NOMO-1 (cell line): ENCODE measurements around the gene PEX10.
"Not testable (repeated sequence)": the region's sequence is repeated elsewhere in the genome, so short reads cannot be mapped to it uniquely, and the experiment has no call there.

ENCODE experiments used
- DNase-seq, 2 experiments: peaks; one replicate each; lab custom pipeline; 2025; ENCODE audit not compliant: unreplicated experiment in 2 of 2; lab: John Stamatoyannopoulos, UW

PEX10 gene

DNA sequence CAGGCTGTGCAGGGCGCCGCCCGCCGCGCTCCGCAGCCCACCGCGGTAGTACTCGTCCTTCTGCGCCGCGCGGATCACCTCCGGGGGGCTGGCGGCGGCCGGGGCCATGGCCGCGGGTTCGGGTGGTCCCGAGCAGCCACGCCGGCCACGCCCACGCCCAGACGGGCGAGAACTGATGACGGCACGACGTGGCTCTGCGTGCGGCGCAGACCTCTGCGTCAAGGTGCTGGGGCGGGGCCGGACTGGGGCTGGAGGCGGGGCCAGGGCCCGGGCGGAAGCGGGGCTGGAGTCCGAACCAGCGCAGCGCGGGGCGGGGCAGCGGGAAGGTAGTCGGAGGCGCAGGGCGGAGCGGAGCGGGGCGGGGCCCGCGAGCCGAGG lies at the start of gene PEX10:
Gene PEX10 (minus strand): TSS at position 170 of the 378 bp plus-strand sequence. CDS start 62 bp downstream, at position 108.
- DNase-seq: peak; percentile 89 to 96

DNA sequence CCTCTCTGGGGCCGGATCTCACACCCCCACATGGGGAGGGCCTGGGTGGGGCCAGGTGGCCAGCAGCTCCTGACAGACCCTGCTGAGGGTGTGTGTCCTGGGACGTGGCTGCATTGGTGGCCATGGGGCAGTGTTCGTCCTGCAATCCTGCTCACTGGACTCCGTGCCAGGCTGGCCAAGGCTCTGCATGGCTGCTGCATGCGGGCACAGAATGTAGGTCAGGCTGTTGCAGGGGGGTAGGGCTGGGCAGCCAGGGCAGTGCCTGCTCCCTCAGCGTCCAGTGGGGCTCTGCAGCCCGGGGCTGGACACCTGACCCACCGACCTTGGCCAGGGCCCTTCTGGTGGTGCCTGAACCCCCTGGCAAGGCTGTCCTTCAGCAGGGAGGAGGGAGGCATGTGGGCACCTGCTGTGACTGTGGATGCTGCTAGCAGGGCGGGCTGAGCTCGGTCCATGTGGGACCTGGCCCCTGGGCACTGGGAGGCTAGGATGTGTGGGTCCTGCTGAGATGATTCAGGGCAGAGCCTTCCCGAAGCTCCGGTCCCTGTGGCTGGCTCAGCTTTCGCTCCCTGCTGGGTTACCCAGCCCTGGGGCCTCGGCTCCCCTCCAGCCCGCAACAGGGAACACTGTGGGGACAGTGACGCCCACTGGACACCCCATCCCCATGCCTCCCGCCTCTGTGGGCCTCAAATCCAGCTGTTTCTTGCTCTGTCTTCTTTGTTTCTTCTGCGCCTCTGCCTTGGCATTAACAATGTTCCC lies 48.8 kb upstream of the PEX10 start:
- DNase-seq: no peak

DNA sequence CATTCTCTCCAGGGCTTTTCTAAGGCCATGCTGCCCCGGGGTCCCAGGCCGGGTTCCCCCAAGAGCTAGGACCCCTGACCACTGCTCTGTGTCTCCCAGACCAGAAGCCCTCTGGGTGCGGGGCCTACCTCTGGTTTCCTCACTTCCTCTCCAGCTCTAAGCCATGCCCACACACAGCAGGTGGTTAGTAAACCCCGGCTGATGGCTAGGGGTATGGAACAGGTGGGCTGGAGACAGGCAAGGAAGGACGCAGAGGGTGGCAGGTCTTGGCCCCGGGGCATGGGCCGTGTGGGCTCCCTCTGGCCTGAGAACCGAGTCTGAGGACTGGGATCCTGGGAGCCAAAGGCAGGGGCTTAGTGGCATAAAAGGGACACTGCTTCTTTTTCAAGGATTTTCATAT lies 47.8 kb upstream of the PEX10 start:
- no peak for DNase-seq

DNA sequence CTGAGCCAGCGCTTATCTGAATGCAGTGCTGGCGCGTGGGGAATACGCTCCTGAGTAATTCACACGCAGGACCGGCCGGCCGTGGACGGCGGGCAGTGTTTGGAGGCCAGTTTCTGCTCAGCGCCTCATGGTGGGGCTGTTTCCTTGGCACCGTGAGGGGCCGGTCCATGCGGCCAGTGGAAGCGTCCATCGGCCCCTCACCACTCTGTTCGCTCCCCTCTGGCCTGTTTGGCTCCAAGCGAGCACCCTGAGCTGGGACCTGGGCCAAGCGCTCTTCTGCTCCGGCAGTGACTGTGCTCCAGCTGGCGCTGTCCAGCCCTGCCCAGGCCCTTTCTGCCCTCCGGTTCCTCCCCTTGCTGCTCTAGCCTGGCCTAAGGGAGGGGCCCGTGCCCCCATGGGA lies 47.4 kb upstream of the PEX10 start:
- DNase-seq: no peak

DNA sequence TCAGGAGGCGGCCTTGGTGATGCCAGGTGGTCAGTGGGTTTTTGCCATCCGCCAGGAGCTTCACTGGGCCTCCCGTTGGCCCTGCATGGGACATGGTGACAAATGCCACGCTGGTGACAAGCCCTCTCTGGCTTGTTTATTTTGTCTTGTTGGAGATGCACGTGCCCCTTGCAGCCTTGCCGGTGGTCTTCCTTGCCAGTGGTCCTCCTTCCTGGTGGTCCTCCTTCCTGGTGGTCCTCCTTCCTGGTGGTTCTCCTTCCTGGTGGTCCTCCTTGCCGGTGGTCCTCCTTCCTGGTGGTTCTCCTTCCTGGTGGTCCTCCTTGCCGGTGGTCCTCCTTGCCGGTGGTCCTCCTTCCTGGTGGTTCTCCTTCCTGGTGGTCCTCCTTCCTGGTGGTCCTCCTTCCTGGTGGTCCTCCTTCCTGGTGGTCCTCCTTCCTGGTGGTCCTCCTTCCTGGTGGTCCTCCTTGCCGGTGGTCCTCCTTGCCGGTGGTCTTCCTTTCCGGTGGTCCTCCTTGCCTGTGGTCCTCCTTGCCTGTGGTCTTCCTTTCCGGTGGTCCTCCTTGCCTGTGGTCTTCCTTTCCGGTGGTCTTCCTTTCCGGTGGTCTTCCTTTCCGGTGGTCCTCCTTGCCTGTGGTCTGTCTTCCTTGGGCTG lies 46.9 kb upstream of the PEX10 start:
- not testable (repeated sequence) for DNase-seq

DNA sequence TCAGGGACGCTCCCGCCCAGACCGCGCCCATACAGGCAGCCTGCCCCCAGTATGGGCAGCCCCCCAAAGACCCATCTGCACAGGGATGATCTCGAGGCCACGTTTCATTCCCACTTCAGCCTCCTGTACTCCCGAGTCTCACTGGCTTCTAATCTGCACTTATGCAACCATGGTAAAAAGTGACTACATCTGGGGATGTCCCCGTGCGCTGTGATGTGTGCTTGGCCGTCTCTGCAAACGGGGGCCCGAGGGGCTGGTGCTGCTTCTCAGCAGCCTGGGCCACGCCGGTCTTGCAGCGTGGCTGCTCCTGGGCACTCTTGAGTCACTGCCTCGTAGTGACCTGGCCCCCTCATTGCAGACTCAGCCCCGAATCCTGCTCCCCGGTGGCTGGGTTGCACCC lies 46.3 kb upstream of the PEX10 start:
- DNase-seq: no peak

DNA sequence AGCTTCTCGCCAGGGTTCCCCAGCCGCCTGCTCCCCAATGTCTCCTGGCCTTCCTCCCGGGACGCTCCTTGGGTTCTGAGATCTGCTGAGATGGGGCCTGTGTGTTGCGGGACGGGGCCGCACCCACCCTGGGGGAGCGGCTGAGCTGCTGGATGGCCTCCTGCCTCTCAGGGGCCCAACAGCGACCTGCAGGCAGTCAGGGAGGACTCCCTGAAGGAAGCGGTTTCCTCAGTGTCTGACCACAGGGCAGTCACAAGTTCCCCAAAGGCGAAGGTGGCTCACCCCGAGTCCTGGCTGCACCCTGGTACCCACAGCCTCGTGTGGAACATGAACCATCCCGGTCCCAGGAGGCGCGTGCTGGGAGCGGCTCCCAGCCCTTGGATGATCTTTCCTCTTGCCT lies 45.1 kb upstream of the PEX10 start:
- no peak for DNase-seq

DNA sequence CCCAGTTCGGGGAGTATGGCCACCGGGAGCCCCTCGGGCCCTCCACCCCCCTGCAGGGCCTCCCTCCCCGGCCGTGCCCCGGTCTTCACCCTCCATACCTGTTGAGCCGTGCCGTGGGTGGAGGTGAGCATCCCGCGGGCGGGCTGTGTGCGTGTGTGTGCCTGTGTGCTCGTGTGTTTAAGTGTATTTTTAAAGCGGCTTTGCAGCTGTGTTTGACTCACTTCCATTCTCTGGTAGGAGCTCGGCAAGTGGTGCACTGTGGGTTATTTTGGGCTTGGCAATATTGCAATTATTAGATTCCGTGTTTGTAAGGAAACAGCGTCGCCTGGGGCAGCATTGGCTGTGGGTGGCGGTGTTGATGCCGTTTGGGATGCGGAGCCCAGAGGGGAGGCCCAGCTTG lies 43.4 kb upstream of the PEX10 start:
- no peak for DNase-seq

DNA sequence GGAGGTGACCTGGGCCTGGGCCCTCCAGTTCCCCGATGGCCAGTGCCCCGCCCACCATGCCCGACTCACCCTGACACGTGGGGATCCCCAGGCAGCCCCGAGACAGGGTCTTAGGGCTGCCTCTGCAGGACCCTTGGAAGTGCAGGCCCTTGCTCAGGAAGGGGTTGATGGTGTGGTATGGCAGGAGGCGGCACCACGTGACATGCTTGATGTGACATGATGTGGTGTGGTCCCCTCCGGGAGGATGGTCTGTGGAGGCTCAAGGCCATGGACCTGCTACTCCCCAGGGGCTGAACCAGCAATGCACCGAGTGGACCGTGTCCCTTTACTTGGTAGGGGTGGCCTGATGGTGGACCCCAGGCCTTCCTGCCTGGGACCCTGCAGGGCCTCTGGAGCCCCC lies 41.9 kb upstream of the PEX10 start:
- DNase-seq: no peak

DNA sequence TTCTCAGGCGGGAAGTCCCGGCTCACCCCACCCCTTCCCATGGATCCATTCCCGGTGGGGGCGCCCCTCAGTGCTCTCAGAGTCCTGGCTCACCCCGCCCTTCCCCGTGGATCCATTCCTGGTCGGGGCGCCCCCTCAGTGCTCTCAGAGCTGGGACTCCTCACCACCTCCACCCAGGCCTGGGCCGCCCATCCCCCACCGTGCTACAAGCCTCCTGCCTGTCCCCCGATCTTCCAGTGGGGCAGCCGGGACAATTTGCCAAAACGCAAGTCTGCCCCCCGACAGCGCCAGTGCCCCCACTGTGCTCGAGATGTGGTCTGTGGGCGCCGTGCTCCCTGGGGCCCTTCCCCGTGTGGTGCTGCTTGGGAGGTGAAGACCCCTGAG lies 40.6 kb upstream of the PEX10 start:
- no peak for DNase-seq

DNA sequence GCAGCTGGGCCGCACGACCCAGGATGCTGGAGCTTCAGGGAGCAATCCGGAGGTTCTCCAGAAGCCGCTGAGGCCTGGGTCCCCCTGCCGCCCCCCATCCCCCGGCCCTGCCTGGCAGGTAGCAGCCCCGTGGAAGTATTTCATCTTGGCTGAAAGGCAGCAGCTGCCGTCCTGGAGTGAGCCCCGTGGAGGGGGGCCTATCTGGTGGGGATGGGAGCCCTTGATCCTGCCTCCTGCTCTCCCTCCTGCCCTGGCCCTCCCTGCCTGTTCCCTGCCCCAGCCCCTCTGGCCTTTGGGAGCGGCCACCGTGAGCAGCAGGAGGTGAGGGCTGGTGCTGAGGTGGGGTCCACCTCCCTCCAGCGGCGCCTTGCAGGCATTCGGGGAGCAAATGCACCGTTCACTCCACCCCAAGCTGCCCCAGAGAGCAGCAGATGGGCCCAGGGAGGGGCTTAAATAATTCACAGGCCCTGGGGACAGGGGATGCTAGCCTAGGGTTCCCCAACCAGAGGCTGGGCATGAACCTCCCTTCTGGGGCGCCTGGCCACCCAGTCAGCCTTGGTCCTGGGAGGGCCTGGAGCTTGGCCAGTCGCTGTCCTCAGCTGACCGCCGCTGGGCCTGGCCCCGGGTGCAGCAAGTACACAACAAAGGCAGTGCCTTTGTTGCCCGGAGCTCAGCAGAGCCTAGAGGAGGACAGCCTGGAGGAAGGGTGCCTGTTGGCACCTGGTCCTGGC lies 40.0 kb upstream of the PEX10 start:
- DNase-seq: no peak

DNA sequence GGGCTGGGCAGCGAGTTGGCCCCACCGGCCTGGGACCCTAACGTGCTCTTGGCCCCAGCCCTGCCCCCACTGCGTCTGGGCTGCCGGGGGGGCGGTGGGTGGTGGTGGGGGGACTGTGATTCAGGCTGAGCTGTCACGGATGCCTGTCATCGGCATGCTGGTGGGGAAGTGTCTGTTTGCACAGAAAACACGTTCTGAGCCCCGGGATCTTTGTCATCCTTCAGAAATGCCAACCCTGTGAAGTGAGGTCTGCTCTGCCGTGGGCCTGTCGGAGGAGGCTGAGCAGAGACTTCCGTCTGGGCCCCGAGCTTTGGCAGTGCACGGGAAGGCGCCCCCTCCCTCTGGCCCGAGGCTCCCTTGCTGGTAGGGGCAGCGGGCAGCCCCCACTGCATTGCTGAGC lies 39.4 kb upstream of the PEX10 start:
- no peak for DNase-seq

DNA sequence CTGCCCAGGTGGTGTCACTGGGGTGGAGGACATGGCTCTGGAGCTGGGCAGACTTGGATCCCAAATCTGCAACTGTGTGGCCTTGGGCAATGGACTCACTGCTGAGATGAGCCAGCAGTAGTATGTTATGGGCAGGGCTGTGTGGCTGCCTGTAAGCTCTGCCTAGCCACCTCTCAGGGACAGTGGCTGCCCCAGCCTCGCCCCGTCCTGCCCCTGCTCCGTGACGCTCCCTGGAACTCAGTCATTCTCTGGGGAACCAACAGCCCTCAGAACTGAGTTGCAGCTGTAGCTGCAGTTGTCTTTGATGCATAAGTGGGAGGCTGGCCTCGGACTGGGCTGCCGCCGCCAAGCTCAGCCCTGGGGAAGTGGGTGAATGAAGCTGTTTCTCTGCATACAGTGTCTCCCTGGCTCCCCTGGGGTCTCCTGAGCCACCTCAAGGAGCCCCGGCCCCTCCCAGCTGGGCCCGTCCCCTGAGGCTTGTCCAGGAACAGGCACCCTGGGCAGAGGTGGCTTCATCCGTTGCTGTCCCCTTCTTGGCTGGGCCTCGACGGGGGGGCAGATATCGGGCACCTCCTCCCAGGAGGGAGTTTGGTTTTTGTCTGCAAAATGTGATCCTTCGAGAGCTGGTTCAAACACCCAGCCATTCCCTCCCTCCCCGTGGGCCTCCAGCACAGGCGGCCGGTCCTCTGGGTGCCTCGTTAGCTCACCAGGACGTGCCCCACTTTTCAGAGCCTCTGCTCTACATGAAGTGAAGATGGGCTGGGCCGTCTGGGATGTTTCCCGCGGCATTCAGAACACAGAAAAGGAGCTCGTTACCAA lies 37.5 kb upstream of the PEX10 start:
- no peak for DNase-seq

DNA sequence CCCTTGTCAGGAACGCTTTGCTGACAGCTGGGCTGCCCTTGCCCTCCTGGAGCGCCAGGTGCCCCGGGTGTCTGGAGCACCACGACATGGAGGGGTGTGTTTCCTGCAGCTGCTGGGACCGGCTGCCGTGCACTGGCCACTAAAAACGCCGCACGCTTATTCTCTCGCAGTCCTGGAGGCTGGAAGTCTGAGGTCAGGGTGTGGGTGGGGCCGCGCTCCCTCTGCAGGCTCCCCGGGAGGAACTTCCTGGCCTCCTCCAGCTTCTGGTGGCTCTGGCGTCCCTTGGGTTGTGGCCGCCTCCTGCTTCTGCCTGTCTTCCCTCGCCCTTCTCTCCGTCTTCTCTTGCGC lies 35.7 kb upstream of the PEX10 start:
- DNase-seq: no peak

DNA sequence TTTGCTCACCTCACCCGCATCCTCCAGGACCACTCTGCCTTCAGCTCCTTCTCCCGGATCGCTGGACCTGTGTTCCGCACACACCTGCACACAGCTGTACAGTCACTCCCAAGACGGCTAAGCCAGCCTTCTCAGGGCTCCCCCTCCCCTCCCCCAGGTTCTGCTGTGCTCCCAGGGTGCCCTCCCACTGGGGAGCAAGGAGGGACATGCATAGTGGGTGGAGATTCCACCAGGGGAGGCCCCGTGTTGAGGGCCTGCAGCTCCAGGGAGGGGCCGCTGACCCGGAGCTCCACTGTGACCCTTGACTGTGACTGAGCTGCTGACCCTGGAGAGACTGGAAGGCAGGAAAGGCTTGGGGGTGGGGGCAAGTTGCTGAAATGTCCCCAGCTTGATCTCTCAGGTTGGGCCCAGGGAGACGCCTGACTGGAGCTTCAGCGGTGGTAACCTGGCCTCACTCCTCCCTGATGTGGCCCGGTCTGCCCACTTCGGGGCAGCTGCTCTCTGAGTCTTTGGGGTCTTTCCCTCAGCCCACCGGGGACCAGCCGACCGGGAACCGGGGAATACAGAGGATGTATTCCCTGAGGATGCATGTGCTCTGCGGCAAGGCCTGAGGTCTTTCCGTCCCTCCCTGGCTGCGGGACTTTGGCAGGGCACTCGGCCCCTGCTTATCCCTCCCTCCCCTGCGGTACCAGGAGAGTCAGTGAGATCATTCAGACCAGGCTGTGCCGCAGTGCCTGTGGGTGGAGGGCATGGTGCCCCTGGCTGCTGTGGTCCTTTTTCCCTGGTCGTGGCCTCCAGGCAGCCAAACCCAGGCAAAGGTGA lies 35.1 kb upstream of the PEX10 start:
- DNase-seq: no peak

DNA sequence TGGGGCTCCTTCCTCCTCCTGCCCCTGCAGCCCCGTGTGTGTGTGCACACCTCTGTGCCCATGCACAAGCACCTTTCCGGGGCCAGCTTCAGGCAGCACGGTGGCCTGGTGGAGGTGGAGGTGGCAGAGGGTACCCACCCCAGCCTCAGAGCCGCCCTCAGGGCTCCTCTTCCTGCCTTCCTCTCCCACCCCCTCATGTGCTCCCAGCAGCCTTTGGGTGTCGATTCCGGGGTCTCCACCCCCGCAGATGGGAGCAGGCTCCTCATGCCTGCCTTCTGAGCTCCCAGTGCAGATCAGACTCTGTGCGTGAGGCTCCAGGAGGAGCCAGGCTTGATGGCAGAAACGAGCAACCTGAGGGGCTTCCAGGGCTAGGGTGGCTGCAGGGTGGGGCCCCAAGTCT lies 34.5 kb upstream of the PEX10 start:
- DNase-seq: no peak

DNA sequence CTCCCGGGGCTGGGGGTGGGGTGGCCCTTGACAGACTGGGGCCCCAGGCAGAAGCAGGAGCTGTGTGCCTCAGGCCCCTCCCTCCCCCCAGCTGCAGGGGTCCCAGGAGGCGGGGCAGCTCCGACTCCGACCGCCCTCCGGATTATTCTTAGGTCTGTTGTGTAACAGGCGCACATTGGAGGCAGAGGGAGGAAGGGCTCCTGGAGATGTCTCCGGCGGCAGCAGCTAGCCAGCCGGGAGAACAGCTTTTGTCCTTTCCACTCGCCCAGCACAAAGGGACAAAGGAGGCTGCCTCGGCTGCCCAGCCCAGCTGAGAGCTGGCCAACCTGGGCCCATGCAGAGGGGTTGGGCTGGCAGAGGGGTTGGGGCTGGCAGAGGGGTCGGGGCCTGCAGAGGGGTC lies 34.0 kb upstream of the PEX10 start:
- no peak for DNase-seq

DNA sequence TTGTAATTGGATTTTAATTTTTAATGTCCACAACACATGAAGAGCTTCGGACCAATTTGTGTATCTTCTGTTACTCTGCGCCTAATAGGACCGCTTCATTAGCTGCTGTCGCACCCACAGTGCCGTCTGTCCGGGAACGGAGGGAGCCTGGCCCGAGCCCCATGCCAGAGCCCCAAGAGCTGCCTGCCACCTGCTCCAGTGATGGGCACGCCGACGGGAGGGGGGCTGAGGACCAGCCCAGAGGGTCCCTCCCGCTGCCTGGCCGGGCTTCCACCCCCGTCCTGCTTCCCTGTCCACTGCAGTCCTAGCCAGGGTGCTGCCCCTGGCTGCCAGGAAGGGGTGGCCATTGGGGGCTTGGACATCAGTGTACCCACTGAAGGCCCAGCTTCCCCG lies 33.5 kb upstream of the PEX10 start:
- no peak for DNase-seq

DNA sequence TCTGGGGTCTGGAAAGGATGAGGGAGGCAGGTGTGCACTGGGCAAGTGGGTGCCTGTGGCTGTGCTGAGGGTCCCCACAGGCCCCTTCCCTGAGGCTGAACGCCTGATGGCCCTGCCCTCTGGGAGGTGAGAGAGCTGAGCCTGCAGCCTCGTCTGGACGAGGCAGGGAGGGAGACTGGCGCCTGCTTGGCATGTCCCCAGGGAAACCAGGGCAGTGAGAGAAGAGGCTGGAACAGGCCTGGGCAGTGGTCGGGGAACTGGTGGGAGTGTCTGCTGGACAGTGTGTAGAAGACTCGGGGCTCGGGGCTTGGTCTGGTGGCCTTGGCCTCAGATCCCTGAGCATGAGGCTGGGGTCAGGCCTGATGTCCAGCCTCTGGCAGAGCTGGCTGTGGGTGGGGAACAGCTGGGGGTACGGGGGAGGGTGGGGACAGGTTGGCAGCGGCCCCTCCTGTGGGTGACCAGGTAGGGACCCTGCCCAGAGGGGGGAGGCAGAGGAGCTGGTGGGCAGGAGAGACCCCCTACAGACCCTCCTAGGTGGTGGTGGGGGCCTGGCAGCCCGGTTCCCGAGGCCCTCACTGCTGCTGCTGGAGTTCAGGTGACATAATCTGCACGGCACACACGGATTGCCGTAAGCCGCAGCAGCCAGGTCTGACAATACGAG lies 32.9 kb upstream of the PEX10 start:
- DNase-seq: no peak

DNA sequence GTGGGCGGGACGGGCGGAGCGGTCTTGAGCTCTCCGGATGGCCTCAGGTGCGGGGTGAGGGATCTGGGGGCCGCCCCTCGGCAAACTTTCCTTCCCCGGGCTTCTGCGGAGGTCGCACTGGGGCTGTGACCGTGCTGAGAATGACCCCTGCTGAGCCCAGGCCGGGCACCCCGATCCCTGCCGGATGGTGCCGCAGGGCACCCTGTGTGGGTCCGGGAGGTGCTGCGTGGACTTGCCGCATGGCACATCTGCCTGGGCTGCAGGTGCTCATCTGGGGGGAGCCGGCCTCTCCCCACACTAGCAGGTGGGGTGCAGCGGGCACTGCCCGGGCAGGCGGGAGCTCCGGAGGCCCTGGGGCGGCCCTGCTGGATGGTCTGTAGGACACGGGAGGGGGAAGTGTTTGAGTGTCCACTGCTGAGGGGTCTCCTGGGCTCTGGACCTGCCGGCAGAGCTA lies 31.8 kb upstream of the PEX10 start:
- DNase-seq: no peak
